Measurements from ENCODE around the gene ATP1A3.

ATP1A3 gene

DNA sequence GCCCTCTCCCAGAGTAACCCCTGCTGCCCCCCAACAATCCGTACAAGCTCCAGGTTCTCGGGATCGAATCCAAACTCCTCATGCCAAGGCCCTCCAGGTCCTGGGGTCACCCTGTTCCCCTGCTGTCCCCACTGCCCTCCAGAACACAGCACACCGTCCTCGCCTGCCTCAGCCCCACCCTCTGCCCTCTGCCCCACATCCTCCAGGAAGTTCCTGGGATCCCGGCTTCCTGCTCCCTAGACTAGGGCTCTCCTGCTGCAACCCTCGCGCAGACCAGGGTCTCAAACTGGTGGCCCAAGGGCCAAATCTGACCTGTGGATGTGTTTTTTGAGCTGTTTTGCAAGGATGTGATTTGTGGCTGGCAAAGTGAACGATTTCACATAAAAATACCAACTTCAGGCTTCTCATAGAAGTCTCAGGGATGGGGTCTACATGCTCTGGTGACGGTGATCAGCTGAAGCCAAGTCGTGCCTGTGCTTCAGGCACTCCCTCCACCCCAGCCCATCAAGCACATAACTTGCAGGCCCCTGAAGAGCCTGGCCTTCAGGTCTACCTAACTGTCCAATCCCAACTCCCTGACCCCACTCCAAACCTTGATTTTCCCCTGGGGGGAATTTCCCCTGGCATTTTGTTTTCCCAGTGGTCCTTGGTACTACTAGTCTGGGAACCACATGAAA lies 36.7 kb downstream of the ATP1A3 start:
- Histone ChIP-seq H3K9ac (ENCODE audit: low read length) (no peak overlapping the region), H3K27me3 (ENCODE audit: insufficient read depth, low read length) (no peaks in the 10 kb centered on the region), H3K79me1 (ENCODE audit: low read length) (peaks cover 8% of the 10 kb centered on the region), H2AFZ (ENCODE audit: insufficient read depth, low read length, poor library complexity) (no peak overlapping the region), H3K27ac (ENCODE audit: low read depth, low read length) (no peak overlapping the region), H4K12ac (ENCODE audit: low read depth, low read length) (no peak overlapping the region), H3K4me1 (ENCODE audit: control insufficient read depth in 1 of 2, insufficient read depth in 2 of 2, low read length in 2 of 2) (peaks cover 6 to 12% of the 10 kb centered on the region in 2 experiments), H3K4me3 (ENCODE audit: low read depth, low read length) (no peak overlapping the region), H2BK12ac (ENCODE audit: low read length) (no peak overlapping the region), H2AK5ac (ENCODE audit: low read length) (no peak overlapping the region), H3K4me2 (ENCODE audit: low read length) (no peak overlapping the region), H3K9me3 (ENCODE audit: insufficient read depth, low read depth, low read length) (no peaks in the 10 kb centered on the region), H3K79me2 (ENCODE audit: control insufficient read depth, insufficient read depth, low read length, poor library complexity) (peaks cover 5% of the 10 kb centered on the region), H4K91ac (ENCODE audit: low read depth, low read length) (no peak overlapping the region), H3K18ac (ENCODE audit: low read length) (no peak overlapping the region), H3K23ac (ENCODE audit: low read length) (no peak overlapping the region), H4K8ac (ENCODE audit: low read depth, low read length) (no peak overlapping the region), H2BK5ac (ENCODE audit: low read depth, low read length, poor library complexity) (no peak overlapping the region), H3K4ac (ENCODE audit: low read depth, low read length) (no peak overlapping the region), H3K14ac (ENCODE audit: low read length) (no peak overlapping the region), H3K36me3 (ENCODE audit: control insufficient read depth in 1 of 2, insufficient read depth in 2 of 2, low read length in 2 of 2) (peaks cover 10 to 15% of the 10 kb centered on the region in 2 experiments), H2BK120ac (ENCODE audit: insufficient read depth, low read length, poor library complexity) (no peak overlapping the region)
- DNase-seq, result no peak
- no CpG with 5 or more reads among the region's 11 CpGs for WGBS (ENCODE audit: extremely low coverage, insufficient coverage, insufficient read length)

DNA sequence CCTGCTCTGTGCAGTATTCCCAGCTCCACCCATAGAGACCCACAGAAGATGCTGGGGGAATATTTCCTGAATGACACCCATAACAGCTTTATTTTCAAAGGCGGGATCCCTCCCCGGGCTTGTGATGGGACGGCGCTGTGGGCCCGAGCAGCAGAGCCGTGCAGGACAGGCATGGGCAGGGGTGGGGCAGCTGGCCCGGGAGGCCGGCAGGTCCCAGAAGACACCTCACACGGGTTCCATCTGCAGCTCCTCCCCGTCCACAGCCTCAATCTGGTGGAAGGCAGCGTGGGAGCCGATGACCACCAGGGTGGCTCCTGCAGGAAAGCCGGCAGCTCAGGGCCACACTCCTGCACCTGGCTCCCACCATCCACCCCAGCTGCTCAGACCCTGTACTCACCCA lies 37.4 kb downstream of the ATP1A3 start:
- Histone ChIP-seq H3K9me3 (ENCODE audit: insufficient read depth, low read depth, low read length) (no peaks in the 10 kb centered on the region), H2BK12ac (ENCODE audit: low read length) (no peak overlapping the region), H3K14ac (ENCODE audit: low read length) (no peak overlapping the region), H3K4ac (ENCODE audit: low read depth, low read length) (no peak overlapping the region), H2AK5ac (ENCODE audit: low read length) (no peak overlapping the region), H4K8ac (ENCODE audit: low read depth, low read length) (no peak overlapping the region), H3K4me2 (ENCODE audit: low read length) (no peak overlapping the region), H3K36me3 (ENCODE audit: control insufficient read depth in 1 of 2, insufficient read depth in 2 of 2, low read length in 2 of 2) (peaks cover 10 to 15% of the 10 kb centered on the region in 2 experiments), H2AFZ (ENCODE audit: insufficient read depth, low read length, poor library complexity) (no peak overlapping the region), H3K27ac (ENCODE audit: low read depth, low read length) (no peak overlapping the region), H3K18ac (ENCODE audit: low read length) (no peak overlapping the region), H3K27me3 (ENCODE audit: insufficient read depth, low read length) (no peaks in the 10 kb centered on the region), H3K23ac (ENCODE audit: low read length) (no peak overlapping the region), H3K79me2 (ENCODE audit: control insufficient read depth, insufficient read depth, low read length, poor library complexity) (peaks cover 5% of the 10 kb centered on the region), H2BK120ac (ENCODE audit: insufficient read depth, low read length, poor library complexity) (no peak overlapping the region), H3K9ac (ENCODE audit: low read length) (no peak overlapping the region), H3K4me3 (ENCODE audit: low read depth, low read length) (no peak overlapping the region), H2BK5ac (ENCODE audit: low read depth, low read length, poor library complexity) (no peak overlapping the region), H4K12ac (ENCODE audit: low read depth, low read length) (no peak overlapping the region), H3K4me1 (ENCODE audit: control insufficient read depth in 1 of 2, insufficient read depth in 2 of 2, low read length in 2 of 2) (peaks cover 8 to 12% of the 10 kb centered on the region in 2 experiments), H4K91ac (ENCODE audit: low read depth, low read length) (no peak overlapping the region), H3K79me1 (ENCODE audit: low read length) (peaks cover 8% of the 10 kb centered on the region)
- WGBS (ENCODE audit: extremely low coverage, insufficient coverage, insufficient read length), result no CpG with 5 or more reads among the region's 13 CpGs
- no peak for DNase-seq

DNA sequence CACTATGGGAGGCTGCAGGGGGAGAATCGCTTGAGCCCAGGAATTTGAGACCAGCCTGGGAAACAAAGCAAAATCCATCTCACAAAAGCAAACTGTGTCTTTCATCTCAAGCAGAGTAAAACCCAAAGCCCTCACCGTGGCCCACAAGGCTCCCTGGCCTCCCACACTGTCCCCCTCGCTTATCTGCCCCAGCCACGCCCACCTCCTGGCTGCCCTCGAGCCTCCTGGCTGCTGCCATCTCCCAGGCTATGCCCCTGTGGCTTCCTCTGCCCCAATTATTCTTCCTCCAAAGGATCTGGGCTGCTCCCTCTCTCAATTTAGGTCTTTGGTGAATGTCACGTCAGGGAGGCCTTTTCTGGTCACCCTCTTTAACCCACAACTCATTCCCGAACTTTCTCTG lies 38.5 kb downstream of the ATP1A3 start:
- Histone ChIP-seq H3K4ac (ENCODE audit: low read depth, low read length) (no peak overlapping the region), H3K9ac (ENCODE audit: low read length) (no peak overlapping the region), H3K4me2 (ENCODE audit: low read length) (no peak overlapping the region), H3K79me2 (ENCODE audit: control insufficient read depth, insufficient read depth, low read length, poor library complexity) (peaks cover 5% of the 10 kb centered on the region), H4K12ac (ENCODE audit: low read depth, low read length) (no peak overlapping the region), H3K36me3 (ENCODE audit: control insufficient read depth in 1 of 2, insufficient read depth in 2 of 2, low read length in 2 of 2) (peaks cover 10 to 15% of the 10 kb centered on the region in 2 experiments), H3K9me3 (ENCODE audit: insufficient read depth, low read depth, low read length) (no peaks in the 10 kb centered on the region), H3K27ac (ENCODE audit: low read depth, low read length) (no peak overlapping the region), H2BK120ac (ENCODE audit: insufficient read depth, low read length, poor library complexity) (no peak overlapping the region), H3K14ac (ENCODE audit: low read length) (no peak overlapping the region), H3K79me1 (ENCODE audit: low read length) (peaks cover 8% of the 10 kb centered on the region), H3K4me3 (ENCODE audit: low read depth, low read length) (no peak overlapping the region), H2BK12ac (ENCODE audit: low read length) (no peak overlapping the region), H3K27me3 (ENCODE audit: insufficient read depth, low read length) (no peaks in the 10 kb centered on the region), H3K18ac (ENCODE audit: low read length) (no peak overlapping the region), H2AK5ac (ENCODE audit: low read length) (no peak overlapping the region), H2AFZ (ENCODE audit: insufficient read depth, low read length, poor library complexity) (no peak overlapping the region), H3K4me1 (ENCODE audit: control insufficient read depth in 1 of 2, insufficient read depth in 2 of 2, low read length in 2 of 2) (peaks cover 8 to 12% of the 10 kb centered on the region in 2 experiments), H4K8ac (ENCODE audit: low read depth, low read length) (no peak overlapping the region), H4K91ac (ENCODE audit: low read depth, low read length) (no peak overlapping the region), H2BK5ac (ENCODE audit: low read depth, low read length, poor library complexity) (no peak overlapping the region), H3K23ac (ENCODE audit: low read length) (no peak overlapping the region)
- DNase-seq, result no peak
- no CpG with 5 or more reads among the region's 7 CpGs for WGBS (ENCODE audit: extremely low coverage, insufficient coverage, insufficient read length)

DNA sequence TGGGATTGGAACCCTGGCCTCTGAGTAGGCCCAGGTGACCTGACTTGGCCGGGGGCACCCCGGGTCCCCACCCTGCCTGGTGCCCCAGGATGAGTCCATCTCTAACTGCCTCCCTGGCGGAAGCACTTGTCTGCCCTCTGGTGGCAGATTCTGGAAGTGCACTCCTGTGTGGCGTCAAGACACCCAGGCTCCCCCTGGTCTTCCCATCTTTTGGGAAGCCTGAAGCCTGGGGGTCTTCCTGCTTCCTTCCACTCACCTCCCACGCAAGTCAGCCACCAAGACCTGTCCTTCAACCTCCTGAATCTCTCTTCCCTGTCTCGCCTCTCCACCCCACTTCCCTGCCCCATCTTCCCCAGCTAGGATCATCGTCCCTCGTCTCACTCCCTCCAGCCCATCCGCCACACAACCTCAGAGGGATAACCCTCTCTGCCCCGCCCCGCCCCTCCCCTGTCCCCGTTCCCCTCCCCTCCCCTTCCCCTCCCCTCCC lies 42.3 kb downstream of the ATP1A3 start:
- Histone ChIP-seq H3K79me2 (ENCODE audit: control insufficient read depth, insufficient read depth, low read length, poor library complexity) (no peaks in the 10 kb centered on the region), H4K91ac (ENCODE audit: low read depth, low read length) (no peak overlapping the region), H3K27me3 (ENCODE audit: insufficient read depth, low read length) (no peaks in the 10 kb centered on the region), H2BK5ac (ENCODE audit: low read depth, low read length, poor library complexity) (no peak overlapping the region), H3K27ac (ENCODE audit: low read depth, low read length) (no peak overlapping the region), H2AFZ (ENCODE audit: insufficient read depth, low read length, poor library complexity) (no peak overlapping the region), H3K36me3 (ENCODE audit: control insufficient read depth in 1 of 2, insufficient read depth in 2 of 2, low read length in 2 of 2) (peaks cover 8 to 12% of the 10 kb centered on the region in 2 experiments), H4K12ac (ENCODE audit: low read depth, low read length) (no peak overlapping the region), H2AK5ac (ENCODE audit: low read length) (no peak overlapping the region), H2BK12ac (ENCODE audit: low read length) (no peak overlapping the region), H3K4me2 (ENCODE audit: low read length) (no peak overlapping the region), H3K23ac (ENCODE audit: low read length) (no peak overlapping the region), H3K9me3 (ENCODE audit: insufficient read depth, low read depth, low read length) (no peaks in the 10 kb centered on the region), H3K4me3 (ENCODE audit: low read depth, low read length) (no peak overlapping the region), H3K4ac (ENCODE audit: low read depth, low read length) (no peak overlapping the region), H4K8ac (ENCODE audit: low read depth, low read length) (no peak overlapping the region), H3K14ac (ENCODE audit: low read length) (no peak overlapping the region), H3K79me1 (ENCODE audit: low read length) (no peaks in the 10 kb centered on the region), H3K9ac (ENCODE audit: low read length) (no peak overlapping the region), H2BK120ac (ENCODE audit: insufficient read depth, low read length, poor library complexity) (no peak overlapping the region), H3K4me1 (ENCODE audit: control insufficient read depth in 1 of 2, insufficient read depth in 2 of 2, low read length in 2 of 2) (peaks cover 0 to 2% of the 10 kb centered on the region in 2 experiments), H3K18ac (ENCODE audit: low read length) (no peak overlapping the region)
- peak; percentile 41 to 89 for DNase-seq
- WGBS (ENCODE audit: extremely low coverage, insufficient coverage, insufficient read length), result no CpG with 5 or more reads among the region's 12 CpGs

Data from trophoblast cell (in vitro differentiated cells and primary cell).